ENCODE measurements around the gene GHRHR.

Gene GHRHR

GRCh38 chr7:30984359-30985107, 20.8 kb downstream of the GHRHR start:
- no peak for DNase-seq (ENCODE audit: low read depth in 1 of 2, low spot score in 1 of 2)

GRCh38 chr7:30985756-30986155, 22.0 kb downstream of the GHRHR start:
- DNase-seq (ENCODE audit: low read depth in 1 of 2, low spot score in 1 of 2) = no peak

DNA sequence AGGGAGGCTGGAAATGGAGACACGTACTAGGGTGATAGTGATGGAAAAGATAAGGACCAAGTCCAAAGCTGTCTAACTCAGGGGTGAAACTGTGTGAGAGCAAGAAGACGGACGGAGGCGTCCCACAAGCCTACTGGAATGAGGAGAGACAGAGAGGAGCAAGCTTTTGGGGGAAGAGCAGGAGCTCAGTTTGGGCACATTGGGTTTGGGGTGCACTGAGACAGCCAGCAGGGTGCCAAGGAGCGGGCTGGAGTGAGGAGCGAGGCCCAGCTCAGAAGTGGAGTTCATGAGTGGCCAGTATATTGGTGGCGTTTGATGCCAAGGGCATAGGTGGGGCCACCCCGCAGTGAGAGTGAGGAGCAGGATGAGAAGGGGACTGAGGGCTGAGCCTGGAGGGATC, 22.6 kb downstream of the GHRHR start:
- no peak for DNase-seq (ENCODE audit: low read depth in 1 of 2, low spot score in 1 of 2)

DNA sequence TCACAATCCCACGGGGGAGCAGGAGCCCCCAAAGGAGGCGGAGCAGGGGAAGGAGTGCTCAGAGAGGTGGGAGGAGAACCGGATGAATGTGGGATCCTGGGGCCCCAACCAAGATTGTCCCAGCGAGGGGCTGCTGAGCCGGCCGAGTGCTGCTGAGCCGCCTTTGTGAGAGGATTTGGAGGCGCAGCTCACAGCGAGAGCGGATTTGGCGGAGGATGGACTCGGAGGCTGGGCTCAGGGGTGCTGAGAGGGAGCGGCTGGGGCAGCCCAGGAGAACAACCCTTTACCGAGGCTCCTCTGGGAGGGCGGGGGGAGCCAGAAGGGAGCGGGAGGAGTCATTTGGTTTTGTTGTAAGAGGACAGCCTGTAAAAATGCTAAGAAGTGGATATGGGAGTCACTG, 23.0 kb downstream of the GHRHR start:
- DNase-seq (ENCODE audit: low read depth in 1 of 2, low spot score in 1 of 2) = no peak

- no peak for DNase-seq (ENCODE audit: low read depth in 1 of 2, low spot score in 1 of 2)
Measured at GRCh38 chr7:30987178-30987577, 23.4 kb downstream of the GHRHR start.

GRCh38 chr7:30987936-30988335, 24.2 kb downstream of the GHRHR start:
- DNase-seq (ENCODE audit: low read depth in 1 of 2, low spot score in 1 of 2) = no peak

DNA sequence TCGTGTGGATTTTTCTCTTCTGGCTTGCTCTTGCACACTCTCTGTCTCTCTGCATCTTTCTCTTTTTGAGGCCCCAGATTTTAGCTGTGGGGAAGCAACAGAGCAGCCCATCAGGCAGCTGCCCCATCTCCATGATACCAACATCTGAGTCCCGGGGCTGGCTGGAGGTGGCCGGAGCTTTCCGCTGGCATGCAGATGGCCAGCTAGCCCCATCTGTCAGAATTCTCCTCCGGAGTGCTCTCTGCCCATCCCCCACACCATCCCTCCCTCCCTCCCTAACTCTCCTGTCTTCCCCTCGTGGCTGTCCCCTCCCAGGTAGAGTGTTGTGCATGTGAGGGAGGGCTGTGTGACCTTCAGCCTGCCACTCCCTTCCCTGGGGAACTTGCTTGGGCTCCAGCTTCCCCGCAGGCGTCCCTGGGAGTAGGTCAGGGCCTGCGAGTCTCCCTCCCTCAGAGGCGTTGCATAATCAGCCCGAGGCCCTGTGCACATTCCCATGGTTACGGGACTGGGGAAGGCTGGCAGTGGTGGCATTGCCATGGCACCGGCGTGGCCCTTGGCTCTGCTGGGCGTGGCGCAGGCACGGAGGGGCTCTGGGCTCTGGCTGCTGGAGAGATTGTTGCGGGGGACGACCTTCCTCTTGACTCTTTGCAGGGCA, 24.7 kb downstream of the GHRHR start:
- DNase-seq (ENCODE audit: low read depth in 1 of 2, low spot score in 1 of 2) = no peak

GRCh38 chr7:30989008-30989823, 25.5 kb downstream of the GHRHR start:
- DNase-seq (ENCODE audit: low read depth in 1 of 2, low spot score in 1 of 2) = no peak

DNA sequence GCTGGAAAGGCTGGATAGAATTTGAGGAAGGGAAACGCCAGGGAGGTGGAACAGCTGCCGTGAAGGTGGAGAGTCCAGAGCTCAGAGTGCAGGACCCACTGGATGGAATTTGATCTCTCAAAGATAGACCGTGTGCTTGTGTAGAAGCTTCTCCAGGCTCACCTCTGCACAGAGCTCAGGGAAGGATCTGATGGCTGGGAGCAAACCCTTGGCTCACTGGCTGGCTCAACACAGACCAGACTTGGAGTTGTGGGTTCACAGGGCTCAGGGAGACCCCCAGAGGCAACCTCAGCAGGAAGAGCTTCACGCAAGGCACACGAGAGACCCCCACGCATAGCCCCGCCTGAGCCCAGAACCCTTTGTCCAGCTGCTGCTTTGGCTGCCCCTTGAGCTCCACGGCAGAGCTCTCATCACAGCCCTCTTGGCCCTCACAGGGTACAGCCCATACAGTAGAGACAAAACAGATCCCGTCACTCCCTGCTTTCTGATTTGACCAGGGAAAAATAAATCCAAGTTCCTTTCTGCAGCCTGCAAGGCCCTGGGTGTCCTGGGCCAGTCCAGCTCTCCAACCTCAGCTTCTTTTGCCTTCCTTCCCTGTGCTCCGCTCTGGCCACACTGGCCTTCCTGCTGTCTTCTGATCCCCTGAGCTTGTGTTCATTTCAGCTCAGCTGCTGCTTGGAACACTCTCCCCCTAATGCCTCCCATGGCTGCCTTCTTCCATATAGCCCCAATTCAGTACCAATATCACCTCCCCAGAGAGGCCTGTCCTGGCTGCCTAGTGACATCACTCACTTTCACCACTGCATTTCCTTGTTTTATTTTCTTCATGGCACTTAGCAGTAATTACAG, 26.3 kb downstream of the GHRHR start:
- no peak for DNase-seq (ENCODE audit: low read depth in 1 of 2, low spot score in 1 of 2)

DNA sequence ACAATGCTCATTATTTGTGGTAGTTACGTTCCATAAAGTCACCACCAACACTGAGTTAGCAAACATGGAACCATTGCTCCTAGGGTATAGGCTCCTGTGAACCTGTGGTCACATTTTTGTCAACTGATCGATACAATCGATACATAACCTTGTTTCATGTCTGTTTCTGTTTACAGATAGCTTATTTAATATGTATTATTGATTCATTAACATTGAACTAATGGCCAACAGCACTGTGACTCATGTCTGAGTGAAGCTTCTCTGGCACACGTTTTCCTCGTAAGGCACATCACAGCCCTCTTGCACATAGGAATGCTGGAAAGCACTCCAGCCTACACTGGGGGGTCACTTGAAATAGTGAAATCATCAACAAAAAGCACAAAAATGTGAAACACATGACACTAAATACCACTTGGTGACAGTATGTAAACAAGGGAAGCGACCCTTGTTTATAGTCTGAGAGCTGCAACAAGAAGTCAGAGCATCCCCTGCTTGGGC, 27.0 kb downstream of the GHRHR start:
- DNase-seq (ENCODE audit: low read depth in 1 of 2, low spot score in 1 of 2) = no peak

DNA sequence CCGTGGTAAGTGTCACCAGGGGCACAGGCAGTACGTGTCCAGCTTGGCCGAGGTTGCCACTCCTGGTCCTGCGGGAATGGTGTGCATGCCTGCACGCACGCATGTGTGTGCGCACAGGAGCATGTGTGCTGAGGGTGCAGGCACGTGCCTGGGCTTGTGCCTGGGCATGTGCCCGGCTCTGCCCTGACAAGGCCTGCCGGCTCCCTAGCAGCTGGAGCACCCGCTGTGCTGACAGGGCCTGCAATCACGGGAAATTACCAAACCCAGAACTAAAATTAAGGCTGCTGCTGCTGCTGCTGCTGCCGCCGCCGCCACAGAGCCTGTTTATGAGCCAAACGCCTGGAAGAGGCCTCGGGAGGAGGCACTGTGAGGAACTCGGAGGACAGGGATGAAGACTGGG, 28.7 kb downstream of the GHRHR start:
- no peak for DNase-seq (ENCODE audit: low read depth in 1 of 2, low spot score in 1 of 2)

GRCh38 chr7:30994206-30995100, 30.7 kb downstream of the GHRHR start:
- DNase-seq (ENCODE audit: low read depth in 1 of 2, low spot score in 1 of 2) = no peak

DNA sequence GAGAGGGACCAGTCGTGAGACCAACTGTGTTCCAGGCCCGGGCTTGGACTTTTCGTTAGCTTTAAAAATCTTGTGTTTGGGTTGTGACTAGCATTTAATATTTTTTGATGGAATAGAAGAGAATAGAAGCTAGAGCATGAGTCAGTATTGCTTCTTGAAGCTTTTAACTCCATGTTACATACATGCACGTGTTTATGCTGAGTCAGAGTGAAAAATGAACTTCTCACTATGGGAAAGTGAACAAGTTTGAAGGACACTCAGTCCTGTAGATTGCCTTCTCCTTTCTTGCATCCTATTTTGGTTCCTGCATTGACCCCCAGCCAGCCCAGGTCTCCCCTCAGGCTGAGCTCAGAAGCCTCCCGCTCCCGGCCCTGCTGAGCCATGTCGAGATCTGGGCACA, 31.8 kb downstream of the GHRHR start:
- no peak for DNase-seq (ENCODE audit: low read depth in 1 of 2, low spot score in 1 of 2)

- no peak for DNase-seq (ENCODE audit: low read depth in 1 of 2, low spot score in 1 of 2)
Measured at GRCh38 chr7:30996256-30996655, 32.5 kb downstream of the GHRHR start.

GRCh38 chr7:30996883-30997282, 33.1 kb downstream of the GHRHR start:
- DNase-seq (ENCODE audit: low read depth in 1 of 2, low spot score in 1 of 2) = no peak

GRCh38 chr7:30997316-30997715, 33.6 kb downstream of the GHRHR start:
- DNase-seq (ENCODE audit: low read depth in 1 of 2, low spot score in 1 of 2) = no peak

- no peak for DNase-seq (ENCODE audit: low read depth in 1 of 2, low spot score in 1 of 2)
Measured at GRCh38 chr7:30998180-30998579, 34.4 kb downstream of the GHRHR start.

GRCh38 chr7:31000161-31000693, 36.5 kb downstream of the GHRHR start:
- DNase-seq (ENCODE audit: low read depth in 1 of 2, low spot score in 1 of 2) = no peak

DNA sequence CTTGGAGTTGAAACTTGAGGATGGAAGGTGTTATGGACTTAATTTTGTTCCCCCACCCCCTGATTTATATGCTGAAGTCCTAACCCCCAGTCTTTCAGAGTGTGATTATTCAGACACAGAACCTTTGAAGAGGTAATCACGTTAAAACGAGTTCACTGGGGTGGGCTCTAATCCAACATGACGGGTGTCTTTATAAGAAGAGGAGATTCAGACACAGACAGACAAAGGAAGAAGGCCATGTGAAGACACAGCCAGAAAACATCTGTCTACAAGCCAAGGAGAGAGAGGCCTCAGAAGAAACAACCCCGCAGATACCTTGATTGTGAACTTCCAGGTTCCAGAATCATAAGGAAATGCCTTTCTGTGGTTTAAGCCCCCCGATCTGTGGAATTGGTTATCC, 37.0 kb downstream of the GHRHR start:
- no peak for DNase-seq (ENCODE audit: low read depth in 1 of 2, low spot score in 1 of 2)

GRCh38 chr7:31002256-31002655, 38.5 kb downstream of the GHRHR start:
- DNase-seq (ENCODE audit: low read depth in 1 of 2, low spot score in 1 of 2) = no peak

All from activated T-helper 1 cell treated with anti-CD3 and anti-CD28 coated beads, Interleukin-2, amount 50 U/mL, for 16 hours (primary cell).